GM12878 (cell line): Measurements from ENCODE around the gene TOMM6. TPM values are rescaled to one million over a fixed set of nuclear protein-coding genes. Genes with fewer than 3 reads are reported as not detected.

Experiments
- ATAC-seq: fragments of 200-7000 bp; cut with Tn5 transposase; 3 replicates; pipeline ENCODE4 v1.9.1; 2020; ENCODE audit warnings: mild to moderate bottlenecking, moderate library complexity
- BruUV-seq: library from RNA; stranded (reverse); fragments of 400-500 nt; replicated peaks from 2 replicates; lab custom pipeline; 2021; lab: Mats Ljungman, UMichigan
- CTCF ChIA-PET: fragments of 300-600 bp; sonication (Branson Sonifier 250); formaldehyde crosslinking; extraction: SDS; loops from one replicate; lab custom pipeline; 2021; ENCODE audit warnings: inconsistent platforms; lab: Yijun Ruan, JAX
- POLR2A ChIA-PET: fragments of 350-600 bp; formaldehyde crosslinking; extraction: SDS; loops from one replicate; lab custom pipeline; 2021; ENCODE audit warnings: inconsistent platforms; lab: Charles Lee
- RAD21 ChIA-PET: fragments of 300-600 bp; sonication (Branson Sonifier 250); formaldehyde crosslinking; loops from one replicate; lab custom pipeline; 2023; ENCODE audit warnings: antibody characterized with exemption; ENCODE audit not compliant: unreplicated experiment; lab: Charles Lee
- SMC1A ChIA-PET: fragments of 300-600 bp; sonication (Branson Sonifier 250); formaldehyde crosslinking; loops from one replicate; lab custom pipeline; 2023; ENCODE audit not compliant: unreplicated experiment, uncharacterized antibody; lab: Charles Lee
- DNase-seq: peaks from one replicate; pipeline ENCODE4 v3.0.0-alpha.2; 2011; ENCODE audit warnings: low read depth, low spot score
- FAIRE-seq: peaks from 3 replicates; lab custom pipeline; 2011; peaks lifted over from hg19 to GRCh38; lab: Jason Lieb, UNC
- H2AFZ ChIP-seq: 2 replicates; pipeline ENCODE4 v1.6.0; 2011; ENCODE audit warnings: low read depth, low read length, control low read depth; ENCODE audit not compliant: control insufficient read depth
- H3K27ac ChIP-seq: 2 replicates; pipeline ENCODE4 v1.5.1; 2011; ENCODE audit warnings: control low read depth; ENCODE audit not compliant: control insufficient read depth, insufficient read depth
- H3K27me3 ChIP-seq, 2 experiments: replicated peaks in 1 of 2; 2 replicates each; pipeline versions ENCODE4 v1.6.0 to v1.6.1; 2011; ENCODE audit warnings: low read length in 1 of 2; ENCODE audit not compliant: control insufficient read depth in 2 of 2, insufficient read depth in 2 of 2
- H3K36me3 ChIP-seq, 2 experiments: 2 replicates each; pipeline ENCODE4 v1.5.1; 2011; ENCODE audit warnings: low read length in 1 of 2; ENCODE audit not compliant: control insufficient read depth in 2 of 2, insufficient read depth in 2 of 2
- H3K4me1 ChIP-seq: 2 replicates; pipeline ENCODE4 v1.6.1; 2011; ENCODE audit warnings: mild to moderate bottlenecking, low read length, moderate library complexity, mixed read lengths; ENCODE audit not compliant: control insufficient read depth, insufficient read depth
- H3K4me2 ChIP-seq: 2 replicates; pipeline ENCODE4 v1.6.0; 2011; ENCODE audit warnings: control low read depth; ENCODE audit not compliant: control insufficient read depth, insufficient read depth
- H3K4me3 ChIP-seq: fragments of 200-600 bp; sonication (generic); 2 replicates; pipeline ENCODE4 v1.5.1; 2016
- H3K79me2 ChIP-seq: 2 replicates; pipeline ENCODE4 v1.6.0; 2011; ENCODE audit warnings: low read length; ENCODE audit not compliant: control insufficient read depth, insufficient read depth
- H3K9ac ChIP-seq: 2 replicates; pipeline ENCODE4 v1.8.0; 2011; ENCODE audit warnings: low read length, control low read depth, mixed read lengths; ENCODE audit not compliant: control insufficient read depth, insufficient read depth
- H3K9me3 ChIP-seq: replicated peaks from 3 replicates; pipeline ENCODE4 v1.5.1; 2011; ENCODE audit warnings: mild to moderate bottlenecking, low read length; ENCODE audit not compliant: control insufficient read depth, insufficient read depth
- H4K20me1 ChIP-seq: 2 replicates; pipeline ENCODE4 v1.6.0; 2011; ENCODE audit not compliant: control insufficient read depth, insufficient read depth
- ATF7 ChIP-seq: fragments of 450-650 bp; IDR thresholded peaks from 2 replicates; pipeline ENCODE4 v1.6.1; 2016; ENCODE audit warnings: low read depth, mild to moderate bottlenecking
- BCL11A ChIP-seq: IDR thresholded peaks from 2 replicates; pipeline ENCODE4 v1.6.1; 2011; ENCODE audit warnings: low read depth, low read length
- CHD1 ChIP-seq: IDR thresholded peaks from 2 replicates; pipeline ENCODE4 v1.6.1; 2012; ENCODE audit warnings: low read depth, low read length, improper control_type of control experiment
- CHD2 ChIP-seq: IDR thresholded peaks from 2 replicates; pipeline ENCODE4 v1.6.1; 2011; ENCODE audit warnings: low read depth, low read length, improper control_type of control experiment, borderline replicate concordance
- HDGF ChIP-seq: fragments of 450-650 bp; IDR thresholded peaks from 2 replicates; pipeline ENCODE4 v1.6.1; 2016; ENCODE audit warnings: antibody characterized with exemption
- PBX3 ChIP-seq: IDR thresholded peaks from 2 replicates; pipeline ENCODE4 v1.6.1; 2011; ENCODE audit warnings: mild to moderate bottlenecking, low read depth, low read length, moderate library complexity; ENCODE audit not compliant: insufficient replicate concordance
- RELB ChIP-seq: fragments of 450-650 bp; IDR thresholded peaks from 2 replicates; pipeline ENCODE4 v1.6.1; 2017; ENCODE audit warnings: low read depth, mild to moderate bottlenecking, moderate library complexity
- REST ChIP-seq: IDR thresholded peaks from 2 replicates; pipeline ENCODE4 v1.6.1; 2012; ENCODE audit warnings: mild to moderate bottlenecking, low read depth, low read length
- SMARCA5 ChIP-seq: fragments of 450-650 bp; IDR thresholded peaks from 2 replicates; pipeline ENCODE4 v1.6.1; 2017; ENCODE audit warnings: mild to moderate bottlenecking
- TAF1 ChIP-seq: IDR thresholded peaks from 2 replicates; pipeline ENCODE4 v1.6.1; 2011; ENCODE audit warnings: mild to moderate bottlenecking, low read depth, low read length, borderline replicate concordance
- TARDBP ChIP-seq: IDR thresholded peaks from 2 replicates; pipeline ENCODE4 v1.6.1; 2016; ENCODE audit warnings: borderline replicate concordance
- YBX1 ChIP-seq: fragments of 450-650 bp; IDR thresholded peaks from 2 replicates; pipeline ENCODE4 v1.6.1; 2016; ENCODE audit warnings: antibody characterized with exemption
- ZNF217 ChIP-seq: fragments of 450-650 bp; IDR thresholded peaks from 2 replicates; pipeline ENCODE4 v1.6.1; 2017; ENCODE audit warnings: antibody characterized with exemption, mild to moderate bottlenecking
- WGBS: methylation state at CpG from one replicate; pipeline ENCODE4 v1.1.6; 2016; ENCODE audit warnings: low lambda C conversion rate; ENCODE audit not compliant: insufficient replicate concordance, insufficient coverage; ENCODE audit errors: missing lambda C conversion rate; 5-methylcytosine and 5-hydroxymethylcytosine counted together
- in situ Hi-C: fragments of 300-500 bp; cut with MboI; formaldehyde crosslinking; loops from 9 replicates; pipeline ENCODE4 v1.14.3; 2018; ENCODE audit warnings: mixed read lengths
- intact Hi-C: fragments of 100-400 bp; cut with micrococcal nuclease; formaldehyde crosslinking; loops from one replicate; pipeline ENCODE4 v1.14.2; 2022; ENCODE audit not compliant: unreplicated experiment
- polyA plus RNA-seq, 11 experiments: library from polyadenylated mRNA; depleted of rRNA in 4 of 11; unstranded in 6 of 11; stranded (reverse) in 5 of 11; fragments of >200 nt; fragmentation: Nextera tagmentation in 4 of 11; fragmentation: Illumina TruSeq in 1 of 11; extraction: Ambion mirVana in 4 of 11; extraction: Trizol in 1 of 11; gene quantifications; 1 replicate in 1 of 11; 2 replicates in 10 of 11; pipeline versions ENCODE4 v1.2.1 to v1.2.3, GENCODE V29; 2011 to 2016; ENCODE audit warnings: inconsistent platforms in 2 of 11, missing spikeins in 2 of 11, low read depth in 1 of 11
- total RNA-seq, 4 experiments: library from RNA; depleted of rRNA in 3 of 4; stranded (reverse); fragments of >200 nt in 3 of 4; fragmentation: Illumina TruSeq in 1 of 4; extraction: Trizol in 1 of 4; gene quantifications; 2 replicates each; pipeline versions ENCODE4 v1.2.1 to v1.2.3, GENCODE V29; 2013 to 2021

Gene TOMM6
- total and polyA plus RNA-seq, 10 of the 15 experiments (the other 5 are each of a cell fraction or from before 2014, with no cell fraction given), result 206 to 746 (median 448) TPM

GRCh38 chr6:41763470-41763869 lies 24.0 kb upstream of the TOMM6 start:
- Histone ChIP-seq H3K4me3 (no peak overlapping the region), H3K4me2 (no peak overlapping the region), H3K27me3 (no peaks in the 10 kb centered on the region), H3K9ac (no peak overlapping the region), H3K27ac (no peak overlapping the region), H3K4me1 (peaks cover under 1% of the 10 kb centered on the region), H3K9me3 (no peaks in the 10 kb centered on the region), H3K36me3 (no peaks in the 10 kb centered on the region), H4K20me1 (no peaks in the 10 kb centered on the region), H2AFZ (no peak overlapping the region), H3K79me2 (no peaks in the 10 kb centered on the region)
- no TSS peak for BruUV-seq
- 0% methylated on average over 2 of the region's 2 CpGs for WGBS
- intact Hi-C loops (no loop called here), in situ Hi-C loops (no loop called here)
- DNase-seq (no peak), FAIRE-seq (no peak), ATAC-seq (no peak)
- POLR2A ChIA-PET, result no interaction called here
- TF ChIP-seq CHD2 (no peak), HDGF (no peak), SMARCA5 (no peak), BCL11A (no peak), PBX3 (no peak), TARDBP (no peak), RELB (no peak), REST (no peak), ZNF217 (no peak), CHD1 (no peak), ATF7 (no peak), YBX1 (no peak), TAF1 (no peak)
- SMC1A ChIA-PET, result interaction anchor here (0.6 kb wide), 1 partner anchor 14 kb away, joined by 3 read pairs; no protein-coding TSS in a partner anchor
- CTCF ChIA-PET, result interaction anchor here (1.1 to 1.7 kb wide), 2 partner anchors 12 to 13 kb away, joined by 3 read pairs; no protein-coding TSS in a partner anchor
- RAD21 ChIA-PET, result no interaction called here
